ENCODE measurements around the gene HOXA1. TPM values are rescaled to one million over a fixed set of nuclear protein-coding genes. Genes with fewer than 3 reads are reported as not detected.

HOXA1 gene
- total RNA-seq, 4 donors from 2014 or later: 0.17 to 1.4 (median 0.56) TPM

DNA sequence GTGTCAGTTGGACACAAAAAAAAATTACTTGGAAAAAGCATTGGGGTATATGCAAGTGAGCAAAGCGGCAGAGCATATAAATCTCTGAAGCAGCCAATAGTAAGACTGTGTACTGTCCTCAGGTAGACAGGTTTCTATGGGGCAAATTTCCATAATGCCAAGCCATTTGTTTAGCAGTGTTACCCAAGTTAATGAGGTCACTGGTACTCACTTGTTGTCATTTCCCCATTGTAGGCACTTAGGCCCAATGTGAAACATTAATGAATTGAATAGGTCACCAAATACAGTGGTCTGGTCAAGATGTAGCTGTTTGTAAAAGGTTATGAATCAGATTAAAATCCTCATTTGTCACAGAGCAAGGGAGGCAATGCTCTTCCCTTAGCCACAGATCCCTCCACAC lies 27.5 kb downstream of the HOXA1 start:
- Histone ChIP-seq H3K4me3 (no peak overlapping the region), H3K27me3 (no peaks in the 10 kb centered on the region), H3K4me1 (peaks cover 0 to 13% (median 6%) of the 10 kb centered on the region in 4 donors), H3K36me3 (no peaks in the 10 kb centered on the region), H3K27ac (replicated peaks in 1 of 4) (no peak overlapping the region), H3K9me3 (no peaks in the 10 kb centered on the region)
- TF ChIP-seq POLR2AphosphoS5 (IDR thresholded peaks at IDR 0.05) (no peak), CTCF (IDR thresholded peaks at IDR 0.05) (no peak), POLR2A (IDR thresholded peaks at IDR 0.05; ENCODE audit: low read depth) (no peak), EP300 (IDR thresholded peaks at IDR 0.05) (no peak)
- DNase-seq (ENCODE audit: extremely low spot score): no peak
- 87% methylated on average over 1 of the region's 1 CpG for WGBS
- intact Hi-C loops (cut with DNase I): loop anchor here (10.0 kb wide), 1 partner anchor 173 kb away; no protein-coding TSS in a partner anchor

DNA sequence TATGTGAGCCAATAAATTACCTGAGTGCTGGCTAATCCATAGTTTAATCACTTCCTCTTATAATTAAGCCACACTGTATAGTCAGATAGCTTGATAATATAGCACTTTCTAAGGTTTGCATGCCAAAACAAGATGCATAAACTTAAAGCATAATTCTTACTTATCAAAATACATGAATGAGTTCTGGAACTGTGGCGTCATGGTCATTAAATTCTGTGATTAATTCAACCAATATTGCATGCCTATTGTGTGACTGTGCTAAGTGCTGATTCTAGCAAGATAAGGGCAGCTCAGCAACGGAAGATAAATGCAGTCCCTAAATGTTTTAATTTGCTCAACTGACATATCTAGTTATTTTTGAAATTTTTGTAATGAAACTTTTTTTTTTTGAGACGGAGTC lies 29.7 kb downstream of the HOXA1 start:
- DNase-seq (ENCODE audit: extremely low spot score): no peak
- WGBS: 77% methylated on average over 3 of the region's 3 CpGs
- TF ChIP-seq POLR2AphosphoS5 (IDR thresholded peaks at IDR 0.05) (no peak), CTCF (IDR thresholded peaks at IDR 0.05) (no peak), EP300 (IDR thresholded peaks at IDR 0.05) (no peak), POLR2A (IDR thresholded peaks at IDR 0.05; ENCODE audit: low read depth) (no peak)
- Histone ChIP-seq H3K4me1 (peaks cover 0 to 13% (median 6%) of the 10 kb centered on the region in 4 donors), H3K27me3 (no peaks in the 10 kb centered on the region), H3K4me3 (no peak overlapping the region), H3K36me3 (no peaks in the 10 kb centered on the region), H3K9me3 (no peaks in the 10 kb centered on the region), H3K27ac (replicated peaks in 1 of 4) (no peak overlapping the region)
- intact Hi-C loops (cut with DNase I): loop anchor here (10.0 kb wide), 1 partner anchor 171 kb away; no protein-coding TSS in a partner anchor

DNA sequence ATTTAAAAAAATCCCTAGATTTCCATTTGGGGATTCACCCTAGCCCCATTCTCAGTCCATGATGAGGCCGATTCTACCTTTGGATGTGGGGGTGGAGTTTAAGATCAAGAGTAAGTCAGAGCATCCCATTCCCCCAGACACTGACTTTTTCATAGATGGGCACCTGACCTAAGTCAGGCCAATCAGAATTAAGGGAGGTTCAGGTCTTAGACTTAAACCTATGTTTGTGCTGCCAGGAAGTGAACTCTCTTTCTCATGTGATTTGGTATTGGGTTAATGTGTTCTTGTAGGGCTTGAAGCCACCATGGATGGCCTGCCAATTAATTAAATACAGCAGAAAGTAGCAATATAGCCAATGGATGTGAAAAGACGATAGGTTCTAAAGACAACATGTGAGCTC lies 30.1 kb downstream of the HOXA1 start:
- intact Hi-C loops (cut with DNase I): loop anchor here (10.0 kb wide), 1 partner anchor 171 kb away; no protein-coding TSS in a partner anchor
- Histone ChIP-seq H3K27me3 (no peaks in the 10 kb centered on the region), H3K4me3 (no peak overlapping the region), H3K27ac (replicated peaks in 1 of 4) (no peak overlapping the region), H3K36me3 (no peaks in the 10 kb centered on the region), H3K9me3 (no peaks in the 10 kb centered on the region), H3K4me1 (peaks cover 0 to 13% (median 6%) of the 10 kb centered on the region in 4 donors)
- 88% methylated on average over 2 of the region's 2 CpGs for WGBS
- DNase-seq (ENCODE audit: extremely low spot score): no peak
- no peak for TF ChIP-seq CTCF (IDR thresholded peaks at IDR 0.05)
- TF ChIP-seq POLR2AphosphoS5 (IDR thresholded peaks at IDR 0.05): no peak
- TF ChIP-seq EP300 (IDR thresholded peaks at IDR 0.05): no peak
- no peak for TF ChIP-seq POLR2A (IDR thresholded peaks at IDR 0.05; ENCODE audit: low read depth)

DNA sequence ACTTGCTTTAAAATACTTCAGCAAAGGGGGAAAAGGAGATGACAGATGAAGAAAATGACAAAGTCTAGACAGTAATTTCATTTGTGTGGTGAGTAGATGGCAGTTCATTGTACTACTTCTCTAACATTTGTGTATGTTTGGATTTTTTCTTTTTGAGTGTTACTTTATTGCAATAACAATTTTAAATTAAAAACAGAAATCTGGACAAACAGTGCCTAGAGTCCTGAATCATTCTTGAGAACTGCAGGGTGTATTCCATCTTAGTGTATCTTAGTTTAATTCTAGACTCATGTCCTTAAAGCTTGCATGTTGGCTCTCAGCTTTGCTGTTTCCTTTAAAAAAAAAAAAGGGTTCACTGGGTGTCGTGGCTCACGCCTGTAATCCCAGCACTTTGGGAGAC lies 31.1 kb downstream of the HOXA1 start:
- intact Hi-C loops (cut with DNase I): loop anchor here (10.0 kb wide), 1 partner anchor 170 kb away; no protein-coding TSS in a partner anchor
- Histone ChIP-seq H3K9me3 (no peaks in the 10 kb centered on the region), H3K27me3 (no peaks in the 10 kb centered on the region), H3K4me3 (no peak overlapping the region), H3K36me3 (no peaks in the 10 kb centered on the region), H3K27ac (replicated peaks in 1 of 4) (no peak overlapping the region), H3K4me1 (peaks cover 0 to 13% (median 6%) of the 10 kb centered on the region in 4 donors)
- TF ChIP-seq POLR2AphosphoS5 (IDR thresholded peaks at IDR 0.05): no peak
- no peak for TF ChIP-seq EP300 (IDR thresholded peaks at IDR 0.05)
- no peak for TF ChIP-seq POLR2A (IDR thresholded peaks at IDR 0.05; ENCODE audit: low read depth)
- no peak for TF ChIP-seq CTCF (IDR thresholded peaks at IDR 0.05)
- no peak for DNase-seq (ENCODE audit: extremely low spot score)
- 77% methylated on average over 2 of the region's 2 CpGs for WGBS

- DNase-seq (ENCODE audit: extremely low spot score): no peak
- Histone ChIP-seq H3K27me3 (no peaks in the 10 kb centered on the region), H3K4me1 (peaks cover 0 to 13% (median 6%) of the 10 kb centered on the region in 4 donors), H3K27ac (replicated peaks in 1 of 4) (no peak overlapping the region), H3K36me3 (no peaks in the 10 kb centered on the region), H3K9me3 (no peaks in the 10 kb centered on the region), H3K4me3 (no peak overlapping the region)
- 18% methylated on average over 2 of the region's 2 CpGs for WGBS
- intact Hi-C loops (cut with DNase I): loop anchor here (10.0 kb wide), 1 partner anchor 169 kb away; no protein-coding TSS in a partner anchor
- TF ChIP-seq CTCF (IDR thresholded peaks at IDR 0.05) (no peak), POLR2AphosphoS5 (IDR thresholded peaks at IDR 0.05) (no peak), EP300 (IDR thresholded peaks at IDR 0.05) (no peak), POLR2A (IDR thresholded peaks at IDR 0.05; ENCODE audit: low read depth) (no peak)
Observed at GRCh38 chr7:27064159-27064558, 31.6 kb downstream of the HOXA1 start.

Data from esophagus muscularis mucosa (tissue), 4 donors.